ENCODE measurements around the gene TBRG1. TPM values are rescaled to one million over a fixed set of nuclear protein-coding genes. Genes with fewer than 3 reads are reported as not detected.

TBRG1 gene
- total RNA-seq, 2 experiments from 2014 or later = 30.0 to 34.0 TPM

DNA sequence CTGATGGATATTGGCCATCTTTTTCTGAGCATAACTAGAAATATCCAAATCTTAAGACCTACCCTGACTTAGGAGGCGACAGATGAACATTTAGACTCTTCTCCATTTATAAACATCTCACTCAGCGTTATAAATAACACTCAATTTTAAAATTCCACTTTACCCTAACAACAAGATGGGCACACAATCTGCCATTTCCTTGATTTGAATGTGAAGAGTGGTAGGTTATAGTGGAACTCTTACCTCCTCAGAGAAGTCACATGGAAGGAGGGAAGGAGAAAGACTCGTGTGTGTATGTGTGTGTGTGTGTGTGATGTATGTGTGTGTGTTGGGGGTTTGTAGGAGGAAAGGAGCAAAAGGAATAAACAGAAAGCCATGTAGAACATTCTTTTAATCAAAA, 35.8 kb downstream of the TBRG1 start:
- ChIA-PET CTCF (ENCODE audit: unreplicated experiment) (no interaction called here), POLR2A (no interaction called here)
- Histone ChIP-seq H3K9me3 (ENCODE audit: low read length) (no peaks in the 10 kb centered on the region), H2AFZ (ENCODE audit: low read length) (no peak overlapping the region), H3K4me1 (ENCODE audit: insufficient read depth, low read length, poor library complexity, severe bottlenecking) (no peaks in the 10 kb centered on the region), H3K79me2 (ENCODE audit: insufficient read depth, low read depth, low read length) (no peaks in the 10 kb centered on the region), H3K9me2 (ENCODE audit: insufficient read depth, low read length) (no peaks in the 10 kb centered on the region), H3K36me3 (ENCODE audit: insufficient read depth, low read length) (0 out of 2 replicates have a peak, but pooled peaks cover 3% of the 10 kb centered on the region), H3K4me3 (ENCODE audit: low read depth, low read length, poor library complexity, severe bottlenecking) (no peak overlapping the region), H3K4me2 (ENCODE audit: low read length) (no peak overlapping the region), H3K27ac (ENCODE audit: low read depth, low read length, poor library complexity, severe bottlenecking) (no peak overlapping the region), H4K20me1 (ENCODE audit: insufficient read depth, low read length) (no peaks in the 10 kb centered on the region)
- intact Hi-C loops (cut with micrococcal nuclease; ENCODE audit: unreplicated experiment) = no loop called here
- no TSS peak for BruUV-seq (replicated peaks)
- TF ChIP-seq EZH2phosphoT487 (IDR thresholded peaks at IDR 0.05; ENCODE audit: borderline replicate concordance, low read depth, low read length) = no peak
- TF ChIP-seq, protein P1, sequence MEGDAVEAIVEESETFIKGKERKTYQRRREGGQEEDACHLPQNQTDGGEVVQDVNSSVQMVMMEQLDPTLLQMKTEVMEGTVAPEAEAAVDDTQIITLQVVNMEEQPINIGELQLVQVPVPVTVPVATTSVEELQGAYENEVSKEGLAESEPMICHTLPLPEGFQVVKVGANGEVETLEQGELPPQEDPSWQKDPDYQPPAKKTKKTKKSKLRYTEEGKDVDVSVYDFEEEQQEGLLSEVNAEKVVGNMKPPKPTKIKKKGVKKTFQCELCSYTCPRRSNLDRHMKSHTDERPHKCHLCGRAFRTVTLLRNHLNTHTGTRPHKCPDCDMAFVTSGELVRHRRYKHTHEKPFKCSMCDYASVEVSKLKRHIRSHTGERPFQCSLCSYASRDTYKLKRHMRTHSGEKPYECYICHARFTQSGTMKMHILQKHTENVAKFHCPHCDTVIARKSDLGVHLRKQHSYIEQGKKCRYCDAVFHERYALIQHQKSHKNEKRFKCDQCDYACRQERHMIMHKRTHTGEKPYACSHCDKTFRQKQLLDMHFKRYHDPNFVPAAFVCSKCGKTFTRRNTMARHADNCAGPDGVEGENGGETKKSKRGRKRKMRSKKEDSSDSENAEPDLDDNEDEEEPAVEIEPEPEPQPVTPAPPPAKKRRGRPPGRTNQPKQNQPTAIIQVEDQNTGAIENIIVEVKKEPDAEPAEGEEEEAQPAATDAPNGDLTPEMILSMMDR (conservative IDR thresholded peaks at IDR 0.05; ENCODE audit: low read length) = no peak
- DNase-seq (ENCODE audit: low spot score) = no peak

DNA sequence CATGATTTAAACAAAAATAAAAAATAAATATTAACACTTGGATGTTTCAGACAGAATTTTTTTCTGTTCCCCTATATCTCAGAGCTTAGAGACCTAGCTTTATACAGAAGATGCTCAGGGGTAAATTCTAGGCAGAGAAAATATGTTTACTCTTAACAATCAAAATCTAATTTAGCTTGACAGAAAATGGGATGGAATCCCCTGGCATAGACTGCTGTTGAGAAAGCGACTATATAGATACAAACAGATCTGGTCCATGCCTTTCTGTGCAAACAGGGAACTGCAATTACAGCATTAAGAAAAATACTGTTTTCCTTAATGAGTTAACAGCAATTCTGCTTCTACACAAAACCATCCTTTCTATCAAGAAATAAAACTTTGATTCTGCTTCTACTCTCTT, 36.3 kb downstream of the TBRG1 start:
- Histone ChIP-seq H3K4me2 (ENCODE audit: low read length) (no peak overlapping the region), H3K36me3 (ENCODE audit: insufficient read depth, low read length) (0 out of 2 replicates have a peak, but pooled peaks cover 3% of the 10 kb centered on the region), H3K9me2 (ENCODE audit: insufficient read depth, low read length) (no peaks in the 10 kb centered on the region), H3K4me3 (ENCODE audit: low read depth, low read length, poor library complexity, severe bottlenecking) (no peak overlapping the region), H3K4me1 (ENCODE audit: insufficient read depth, low read length, poor library complexity, severe bottlenecking) (no peaks in the 10 kb centered on the region), H4K20me1 (ENCODE audit: insufficient read depth, low read length) (no peaks in the 10 kb centered on the region), H3K9me3 (ENCODE audit: low read length) (no peaks in the 10 kb centered on the region), H3K79me2 (ENCODE audit: insufficient read depth, low read depth, low read length) (no peaks in the 10 kb centered on the region), H2AFZ (ENCODE audit: low read length) (no peak overlapping the region), H3K27ac (ENCODE audit: low read depth, low read length, poor library complexity, severe bottlenecking) (no peak overlapping the region)
- ChIA-PET POLR2A (interaction anchor here (0.9 kb wide), 1 partner anchor 36 kb away, joined by 3 read pairs; the partner anchor contains the start of gene TBRG1), CTCF (ENCODE audit: unreplicated experiment) (no interaction called here)
- intact Hi-C loops (cut with micrococcal nuclease; ENCODE audit: unreplicated experiment) = no loop called here
- no peak for DNase-seq (ENCODE audit: low spot score)
- TF ChIP-seq, protein P1 (conservative IDR thresholded peaks at IDR 0.05; ENCODE audit: low read length) = no peak
- TF ChIP-seq EZH2phosphoT487 (IDR thresholded peaks at IDR 0.05; ENCODE audit: borderline replicate concordance, low read depth, low read length) = no peak
- BruUV-seq (replicated peaks) = no TSS peak

DNA sequence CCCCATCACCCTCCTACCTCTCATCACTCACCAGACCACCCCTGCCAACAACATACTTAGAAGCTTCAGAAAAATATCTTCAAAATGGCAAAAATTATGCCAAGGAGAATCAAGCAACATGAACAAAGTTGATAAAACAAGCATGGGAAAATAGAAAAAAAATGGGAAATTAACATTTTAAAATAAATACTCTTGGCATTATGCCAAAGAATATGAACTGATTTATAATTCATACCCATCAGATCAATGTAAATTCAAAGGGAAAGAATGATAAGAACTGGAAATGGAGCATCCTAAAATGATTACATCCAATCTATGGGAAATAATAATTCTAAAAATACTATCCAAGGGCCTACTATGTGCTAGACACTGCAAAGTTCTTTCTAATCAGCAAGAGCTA, 38.9 kb downstream of the TBRG1 start:
- TF ChIP-seq, protein P1 (conservative IDR thresholded peaks at IDR 0.05; ENCODE audit: low read length) = no peak
- TF ChIP-seq EZH2phosphoT487 (IDR thresholded peaks at IDR 0.05; ENCODE audit: borderline replicate concordance, low read depth, low read length) = no peak
- no peak overlapping the region for H3K27ac ChIP-seq (ENCODE audit: low read depth, low read length, poor library complexity, severe bottlenecking)
- ChIA-PET CTCF (ENCODE audit: unreplicated experiment) (no interaction called here), POLR2A (interaction anchor here (1.0 to 1.2 kb wide), 3 partner anchors 12 to 38 kb away, joined by 3 to 4 read pairs (median 4); partner anchors contain the start of genes SIAE, SPA17 and TBRG1)
- no peaks in the 10 kb centered on the region for H3K79me2 ChIP-seq (ENCODE audit: insufficient read depth, low read depth, low read length)
- 0 out of 2 replicates have a peak, but pooled peaks cover 3% of the 10 kb centered on the region for H3K36me3 ChIP-seq (ENCODE audit: insufficient read depth, low read length)
- intact Hi-C loops (cut with micrococcal nuclease; ENCODE audit: unreplicated experiment) = no loop called here
- H3K9me3 ChIP-seq (ENCODE audit: low read length) = no peaks in the 10 kb centered on the region
- no peak overlapping the region for H2AFZ ChIP-seq (ENCODE audit: low read length)
- H3K4me1 ChIP-seq (ENCODE audit: insufficient read depth, low read length, poor library complexity, severe bottlenecking) = no peaks in the 10 kb centered on the region
- no peak for DNase-seq (ENCODE audit: low spot score)
- no peaks in the 10 kb centered on the region for H4K20me1 ChIP-seq (ENCODE audit: insufficient read depth, low read length)
- no peaks in the 10 kb centered on the region for H3K9me2 ChIP-seq (ENCODE audit: insufficient read depth, low read length)
- BruUV-seq (replicated peaks) = no TSS peak
- no peak overlapping the region for H3K4me3 ChIP-seq (ENCODE audit: low read depth, low read length, poor library complexity, severe bottlenecking)
- H3K4me2 ChIP-seq (ENCODE audit: low read length) = no peak overlapping the region
